ENCODE results near the gene RASA3. TPM values are rescaled to one million over a fixed set of nuclear protein-coding genes. Genes with fewer than 3 reads are reported as not detected.

The RASA3 gene
- total RNA-seq, 1 experiment from 2014 or later, result 18.6 TPM

- TF ChIP-seq EGR1 (IDR thresholded peaks at IDR 0.05; ENCODE audit: low read depth) (no peak), ZNF274 (IDR thresholded peaks at IDR 0.05; ENCODE audit: low read depth, low read length) (no peak), EZH2 (IDR thresholded peaks at IDR 0.05) (no peak), CTCF (IDR thresholded peaks at IDR 0.05 in 2 of 3, conservative IDR thresholded peaks at IDR 0.05 in 1 of 3; ENCODE audit: borderline replicate concordance in 1 of 3, insufficient read depth in 1 of 3, low read depth in 2 of 3, low read length in 2 of 3) (no peak), MAX (IDR thresholded peaks at IDR 0.05) (no peak), CEBPB (IDR thresholded peaks at IDR 0.05; ENCODE audit: low read depth) (no peak), SRF (IDR thresholded peaks at IDR 0.05; ENCODE audit: low read depth) (no peak)
These were observed 69.7 kb downstream of the RASA3 start (continued) for GRCh38 chr13:114062754-114063153.

GRCh38 chr13:114062341-114062740, 70.1 kb downstream of the RASA3 start:
- H4K20me1 ChIP-seq (ENCODE audit: insufficient read depth), result no peaks in the 10 kb centered on the region
- no peak overlapping the region for H2AFZ ChIP-seq (ENCODE audit: low read depth, low read length, poor library complexity, severe bottlenecking)
- peaks cover 43% of the 10 kb centered on the region for H3K79me2 ChIP-seq (ENCODE audit: insufficient read depth, low read length)
- no peak overlapping the region for H3K4me3 ChIP-seq (replicated peaks in 1 of 2; ENCODE audit: low read depth in 1 of 2, low read length in 2 of 2)
- DNase-seq (ENCODE audit: low read depth, low spot score), result no peak
- no TSS peak for BruUV-seq (replicated peaks)
- H3K9me3 ChIP-seq (ENCODE audit: control insufficient read depth in 1 of 2, insufficient read depth in 1 of 2, low read depth in 1 of 2, low read length in 2 of 2), result no peaks in the 10 kb centered on the region
- H3K27me3 ChIP-seq (ENCODE audit: insufficient read depth, low read length), result no peaks in the 10 kb centered on the region
- H3K36me3 ChIP-seq (ENCODE audit: control insufficient read depth in 1 of 2, insufficient read depth in 2 of 2, low read length in 2 of 2), result no peaks in the 10 kb centered on the region
- intact Hi-C loops (cut with micrococcal nuclease), result no loop called here
- POLR2A ChIA-PET, result no interaction called here
- peaks cover 31 to 44% of the 10 kb centered on the region in 2 experiments for H3K4me1 ChIP-seq (ENCODE audit: control insufficient read depth in 1 of 2, insufficient read depth in 2 of 2, low read length in 2 of 2)
- peak overlapping the region; percentile 43; the same call in 1 of the 2 replicates for H3K27ac ChIP-seq (ENCODE audit: low read depth, low read length)
- H3K4me2 ChIP-seq (ENCODE audit: low read length), result no peak overlapping the region
- H3K9me2 ChIP-seq (ENCODE audit: insufficient read depth), result no peaks in the 10 kb centered on the region
- no peak overlapping the region for H3K9ac ChIP-seq (ENCODE audit: low read length)
- TF ChIP-seq EZH2 (IDR thresholded peaks at IDR 0.05) (no peak), ZNF274 (IDR thresholded peaks at IDR 0.05; ENCODE audit: low read depth, low read length) (no peak), JUND (IDR thresholded peaks at IDR 0.05) (no peak), ELF1 (IDR thresholded peaks at IDR 0.05; ENCODE audit: borderline replicate concordance, low read depth) (no peak), TCF7L2 (IDR thresholded peaks at IDR 0.05; ENCODE audit: borderline replicate concordance, extremely low read depth, insufficient read depth, insufficient read length) (no peak), CEBPB (IDR thresholded peaks at IDR 0.05; ENCODE audit: low read depth) (no peak), FOSL1 (IDR thresholded peaks at IDR 0.05; ENCODE audit: low read depth) (no peak), ZFX (IDR thresholded peaks at IDR 0.05) (no peak), SRF (IDR thresholded peaks at IDR 0.05; ENCODE audit: low read depth) (no peak), EGR1 (IDR thresholded peaks at IDR 0.05; ENCODE audit: low read depth) (no peak), SP1 (IDR thresholded peaks at IDR 0.05; ENCODE audit: low read depth) (no peak), YY1 (IDR thresholded peaks at IDR 0.05; ENCODE audit: extremely low read depth, insufficient replicate concordance, low read depth, low read length) (no peak), POLR2AphosphoS5 (IDR thresholded peaks at IDR 0.05; ENCODE audit: low read depth, low read length) (no peak), RAD21 (IDR thresholded peaks at IDR 0.05; ENCODE audit: low read depth) (no peak)
- TF ChIP-seq, protein P1, sequence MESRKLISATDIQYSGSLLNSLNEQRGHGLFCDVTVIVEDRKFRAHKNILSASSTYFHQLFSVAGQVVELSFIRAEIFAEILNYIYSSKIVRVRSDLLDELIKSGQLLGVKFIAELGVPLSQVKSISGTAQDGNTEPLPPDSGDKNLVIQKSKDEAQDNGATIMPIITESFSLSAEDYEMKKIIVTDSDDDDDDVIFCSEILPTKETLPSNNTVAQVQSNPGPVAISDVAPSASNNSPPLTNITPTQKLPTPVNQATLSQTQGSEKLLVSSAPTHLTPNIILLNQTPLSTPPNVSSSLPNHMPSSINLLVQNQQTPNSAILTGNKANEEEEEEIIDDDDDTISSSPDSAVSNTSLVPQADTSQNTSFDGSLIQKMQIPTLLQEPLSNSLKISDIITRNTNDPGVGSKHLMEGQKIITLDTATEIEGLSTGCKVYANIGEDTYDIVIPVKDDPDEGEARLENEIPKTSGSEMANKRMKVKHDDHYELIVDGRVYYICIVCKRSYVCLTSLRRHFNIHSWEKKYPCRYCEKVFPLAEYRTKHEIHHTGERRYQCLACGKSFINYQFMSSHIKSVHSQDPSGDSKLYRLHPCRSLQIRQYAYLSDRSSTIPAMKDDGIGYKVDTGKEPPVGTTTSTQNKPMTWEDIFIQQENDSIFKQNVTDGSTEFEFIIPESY (IDR thresholded peaks at IDR 0.05; ENCODE audit: extremely low read depth, insufficient replicate concordance, low read length), result no peak
- RAD21 ChIA-PET (ENCODE audit: low non-redundant PET in 1 of 2, low total read pairs in 2 of 2, uncharacterized antibody in 2 of 2, unreplicated experiment in 2 of 2), result no interaction called here
- no peak for ATAC-seq
- CTCF ChIA-PET, result no interaction called here

Data from HCT116 (cell line).